Left hindlimb (tissue), 1 donor: ENCODE results near the gene ALOX12B.
A peak's percentile ranks its signal among the peaks of the same experiment; 100 is the strongest.

Source experiments
- DNase-seq: peaks from one replicate; pipeline ENCODE4 v3.0.0-alpha.2; 2018

Gene ALOX12B

GRCh38 chr17:8087075-8087951 lies at the start of gene ALOX12B:
TSS of gene ALOX12B (minus strand) at chr17:8087716. CDS start at chr17:8087442, 274 bp downstream.
- DNase-seq, result no peak

GRCh38 chr17:8133941-8134340 lies 46.4 kb upstream of the ALOX12B start:
- no peak for DNase-seq

GRCh38 chr17:8133399-8133798 lies 45.9 kb upstream of the ALOX12B start:
- no peak for DNase-seq

GRCh38 chr17:8131844-8132441 lies 44.4 kb upstream of the ALOX12B start:
- no peak for DNase-seq

GRCh38 chr17:8128125-8128784 lies 40.7 kb upstream of the ALOX12B start:
- no peak for DNase-seq

- DNase-seq, result peak; percentile 71
Observed at GRCh38 chr17:8126491-8127066, 39.1 kb upstream of the ALOX12B start.

- no peak for DNase-seq
Observed at GRCh38 chr17:8125947-8126490, 38.5 kb upstream of the ALOX12B start.

GRCh38 chr17:8125154-8125946 lies 37.8 kb upstream of the ALOX12B start:
- peak; percentile 90 for DNase-seq

GRCh38 chr17:8124350-8125153 lies 37.0 kb upstream of the ALOX12B start:
- DNase-seq, result no peak

GRCh38 chr17:8123695-8124349 lies 36.3 kb upstream of the ALOX12B start, which contains the start of gene HES7:
TSS of gene HES7 (minus strand) at chr17:8124106. CDS start at chr17:8124084, 22 bp downstream.
- peak; percentile 49 for DNase-seq

GRCh38 chr17:8122924-8123694 lies 35.6 kb upstream of the ALOX12B start:
- DNase-seq, result peak; percentile 56

GRCh38 chr17:8122422-8122923 lies 35.0 kb upstream of the ALOX12B start:
- no peak for DNase-seq

- peak; percentile 73 for DNase-seq
Observed at GRCh38 chr17:8121681-8122421, 34.3 kb upstream of the ALOX12B start.

- no peak for DNase-seq
Observed at GRCh38 chr17:8121407-8121680, 33.8 kb upstream of the ALOX12B start.

GRCh38 chr17:8120520-8121406 lies 33.2 kb upstream of the ALOX12B start:
- DNase-seq, result peak; percentile 70

GRCh38 chr17:8119581-8120519 lies 32.3 kb upstream of the ALOX12B start:
- DNase-seq, result peak; percentile 90
